Mesothelial cell of epicardium (in vitro differentiated cells): Measurements from ENCODE around the gene DLG3. TPM values are rescaled to one million over a fixed set of nuclear protein-coding genes. Genes with fewer than 3 reads are reported as not detected.

Experiments
- DNase-seq, 2 experiments: peaks; one replicate each; pipeline ENCODE4 v3.0.0; 2021; ENCODE audit warnings: low spot score in 2 of 2; ENCODE audit not compliant: unreplicated experiment in 2 of 2
- H3K27ac Mint-ChIP-seq: 2 replicates; pipeline ENCODE4 v1.8.0; 2021; ENCODE audit warnings: mixed read lengths
- H3K27me3 Mint-ChIP-seq: 2 replicates; pipeline ENCODE4 v1.8.0; 2021; ENCODE audit warnings: low read depth, mixed read lengths
- H3K36me3 Mint-ChIP-seq: 2 replicates; pipeline ENCODE4 v1.8.0; 2021; ENCODE audit warnings: mixed read lengths
- H3K4me1 Mint-ChIP-seq: 2 replicates; pipeline ENCODE4 v1.8.0; 2021; ENCODE audit warnings: mixed read lengths
- H3K4me3 Mint-ChIP-seq: 2 replicates; pipeline ENCODE4 v1.8.0; 2021; ENCODE audit warnings: mild to moderate bottlenecking, moderate library complexity, mixed read lengths
- H3K9me3 Mint-ChIP-seq: 2 replicates; pipeline ENCODE4 v1.8.0; 2021; ENCODE audit warnings: mixed read lengths
- CTCF ChIP-seq: fragments of 200-600 bp; sonication (generic); IDR thresholded peaks from one replicate; pipeline ENCODE4 v1.5.0; 2021; ENCODE audit warnings: antibody characterized with exemption; ENCODE audit not compliant: unreplicated experiment
- total RNA-seq: library from RNA; stranded (reverse); gene quantifications from 3 replicates; pipeline ENCODE4 v1.2.1, GENCODE V29; 2021

DLG3 gene
- total RNA-seq, 1 donor from 2014 or later, result 39.1 TPM

DNA sequence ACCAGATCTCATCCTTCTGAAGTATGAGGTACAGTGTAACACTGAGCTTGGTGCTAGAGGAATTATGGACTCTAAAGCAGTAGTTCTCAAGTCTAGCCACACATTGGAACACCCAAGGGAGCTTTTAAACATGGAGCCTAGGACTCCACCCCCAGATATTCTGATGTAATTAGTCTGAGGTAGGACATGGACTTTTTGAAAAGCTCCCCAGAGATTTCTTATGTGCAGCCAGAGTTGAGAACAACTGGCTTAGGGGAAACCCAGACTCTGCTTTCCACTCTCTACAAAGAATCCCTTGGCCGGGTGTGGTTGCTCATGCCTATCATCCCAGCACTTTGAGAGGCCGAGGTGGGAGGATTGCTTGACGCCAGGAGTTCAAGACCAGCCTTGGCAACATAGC, 33.2 kb upstream of the DLG3 start:
- DNase-seq, result no peak
- Mint-ChIP-seq H3K27ac (no peak overlapping the region), H3K27me3 (no peaks in the 10 kb centered on the region), H3K9me3 (peaks cover 11% of the 10 kb centered on the region), H3K4me1 (no peaks in the 10 kb centered on the region), H3K4me3 (no peak overlapping the region), H3K36me3 (peaks cover 7% of the 10 kb centered on the region)
- TF ChIP-seq CTCF, result no peak

GRCh38 chrX:70421618-70422017, 23.0 kb upstream of the DLG3 start:
- no peak for DNase-seq
- H3K4me3 Mint-ChIP-seq, result no peak overlapping the region
- no peak for TF ChIP-seq CTCF
- H3K27ac Mint-ChIP-seq, result no peak overlapping the region
- no peaks in the 10 kb centered on the region for H3K27me3 Mint-ChIP-seq
- H3K36me3 Mint-ChIP-seq, result peaks cover 4% of the 10 kb centered on the region
- peaks cover 3% of the 10 kb centered on the region for H3K9me3 Mint-ChIP-seq
- peaks cover 7% of the 10 kb centered on the region for H3K4me1 Mint-ChIP-seq

DNA sequence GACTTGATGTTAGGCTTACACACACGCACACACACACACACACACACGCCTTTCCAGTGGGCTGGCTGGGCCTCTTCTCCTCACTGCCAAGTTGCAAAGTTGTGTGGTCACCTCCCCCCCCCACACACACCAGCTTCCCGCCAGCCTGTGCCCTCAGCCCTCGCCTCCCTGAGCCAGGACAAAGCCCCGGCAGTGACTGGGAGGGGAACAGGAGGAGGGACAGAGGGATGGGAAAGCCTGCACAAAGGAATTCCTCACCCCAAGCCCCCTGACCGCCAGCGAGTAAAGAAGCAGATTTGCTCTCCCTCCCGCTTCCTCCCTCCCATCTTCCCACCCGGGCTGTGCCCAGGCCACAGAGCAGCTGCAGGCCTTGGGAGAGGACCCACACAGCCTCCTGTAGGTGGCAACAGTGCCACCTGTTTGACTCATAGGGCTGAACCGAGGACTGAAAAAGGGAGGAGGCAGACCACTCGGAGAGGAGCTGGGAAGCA, 21.7 kb upstream of the DLG3 start, which contains the start of gene GDPD2:
TSS of gene GDPD2 (plus strand) at position 464 of the 491 bp plus-strand sequence. CDS start 1,671 bp downstream, outside the sequence.
- peaks cover 3% of the 10 kb centered on the region for H3K9me3 Mint-ChIP-seq
- H3K36me3 Mint-ChIP-seq, result peaks cover 4% of the 10 kb centered on the region
- no peak for TF ChIP-seq CTCF
- peaks cover 7% of the 10 kb centered on the region for H3K4me1 Mint-ChIP-seq
- no peaks in the 10 kb centered on the region for H3K27me3 Mint-ChIP-seq
- DNase-seq, result no peak
- no peak within 1 kb of the TSS for H3K27ac Mint-ChIP-seq
- H3K4me3 Mint-ChIP-seq, result peak within 1 kb of the TSS; percentile 28

DNA sequence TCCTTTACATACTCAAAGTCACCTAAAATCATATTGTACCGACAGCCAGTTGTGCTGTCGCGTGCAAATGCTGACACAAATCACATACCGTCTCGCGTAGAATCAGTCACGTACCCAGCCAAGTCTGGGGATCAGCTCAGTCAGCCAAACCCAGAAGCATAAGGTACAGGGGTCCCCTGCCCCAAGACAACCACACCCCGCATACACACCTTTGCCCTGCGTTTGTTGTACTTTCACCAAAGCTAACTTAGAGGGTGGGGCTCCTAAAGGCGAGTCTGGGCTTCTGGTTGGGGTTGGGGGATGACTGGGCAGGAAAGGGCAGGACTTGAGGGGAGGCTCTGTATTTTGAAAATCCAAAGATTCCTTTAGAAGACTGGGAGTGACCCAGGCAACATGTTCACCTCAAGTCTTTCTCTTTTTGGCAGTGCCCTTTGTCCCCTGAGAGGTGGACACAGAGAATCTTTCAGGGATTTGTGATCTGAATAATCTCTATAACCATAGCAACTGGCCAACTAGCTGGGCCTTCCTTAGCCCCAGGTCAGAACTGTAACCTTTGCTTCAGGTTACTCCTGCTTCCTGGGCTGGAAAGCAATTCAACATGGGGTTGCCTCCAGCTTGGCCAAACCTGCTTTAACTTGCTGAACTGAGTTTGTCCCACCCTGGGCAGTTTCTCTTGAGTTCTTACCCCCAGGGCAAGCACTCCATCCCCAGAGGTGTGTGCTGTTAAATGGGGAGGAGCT, 20.5 kb upstream of the DLG3 start:
- H3K9me3 Mint-ChIP-seq, result peaks cover 15% of the 10 kb centered on the region
- no peak for DNase-seq
- no peak overlapping the region for H3K4me3 Mint-ChIP-seq
- no peak overlapping the region for H3K27ac Mint-ChIP-seq
- TF ChIP-seq CTCF, result no peak
- H3K4me1 Mint-ChIP-seq, result peaks cover 7% of the 10 kb centered on the region
- H3K27me3 Mint-ChIP-seq, result no peaks in the 10 kb centered on the region
- H3K36me3 Mint-ChIP-seq, result peaks cover 4% of the 10 kb centered on the region

DNA sequence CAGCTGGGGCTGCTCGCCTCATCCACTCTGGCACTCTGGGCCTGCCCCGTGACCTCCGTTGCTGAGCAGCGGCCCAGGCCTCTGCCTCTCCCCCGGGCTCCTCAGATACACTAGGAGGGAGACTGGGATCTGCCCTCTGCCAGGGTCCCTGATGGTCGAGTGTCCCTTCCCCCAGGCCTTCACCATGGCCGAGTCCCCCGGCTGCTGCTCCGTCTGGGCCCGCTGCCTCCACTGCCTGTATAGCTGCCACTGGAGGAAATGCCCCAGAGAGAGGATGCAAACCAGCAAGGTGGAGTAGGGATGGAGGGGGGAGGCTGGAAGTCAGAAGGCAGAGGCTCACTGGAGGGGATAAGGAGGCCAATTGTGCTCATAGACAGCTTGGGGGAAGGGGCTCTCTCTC, 19.8 kb upstream of the DLG3 start:
- Mint-ChIP-seq H3K4me3 (no peak overlapping the region), H3K36me3 (peaks cover 4% of the 10 kb centered on the region), H3K4me1 (peaks cover 7% of the 10 kb centered on the region), H3K27me3 (no peaks in the 10 kb centered on the region), H3K27ac (no peak overlapping the region), H3K9me3 (peaks cover 17% of the 10 kb centered on the region)
- no peak for TF ChIP-seq CTCF
- no peak for DNase-seq
